Skeletal muscle satellite cell (primary cell): ENCODE measurements around the gene B3GNT2.

Experiments used
- H3K27me3 ChIP-seq: 2 replicates; pipeline ENCODE4 v1.7.0; 2013; ENCODE audit warnings: low read length; ENCODE audit not compliant: control insufficient read depth, insufficient read depth
- H3K36me3 ChIP-seq: 2 replicates; pipeline ENCODE4 v1.7.0; 2013; ENCODE audit warnings: mild to moderate bottlenecking, control low read depth, low read length; ENCODE audit not compliant: insufficient read depth
- H3K4me1 ChIP-seq: 2 replicates; pipeline ENCODE4 v1.7.0; 2013; ENCODE audit warnings: low read length; ENCODE audit not compliant: control insufficient read depth, insufficient read depth
- H3K4me2 ChIP-seq: 2 replicates; pipeline ENCODE4 v1.7.0; 2013; ENCODE audit warnings: mild to moderate bottlenecking, low read length
- H3K4me3 ChIP-seq: 2 replicates; pipeline ENCODE4 v1.7.0; 2013; ENCODE audit warnings: low read length
- H3K9ac ChIP-seq: 2 replicates; pipeline ENCODE4 v1.7.0; 2013; ENCODE audit warnings: mild to moderate bottlenecking, low read depth, low read length, moderate library complexity
- H3K9me3 ChIP-seq: replicated peaks from 2 replicates; pipeline ENCODE4 v1.7.0; 2013; ENCODE audit warnings: mild to moderate bottlenecking, control low read depth, low read length

B3GNT2 gene

DNA sequence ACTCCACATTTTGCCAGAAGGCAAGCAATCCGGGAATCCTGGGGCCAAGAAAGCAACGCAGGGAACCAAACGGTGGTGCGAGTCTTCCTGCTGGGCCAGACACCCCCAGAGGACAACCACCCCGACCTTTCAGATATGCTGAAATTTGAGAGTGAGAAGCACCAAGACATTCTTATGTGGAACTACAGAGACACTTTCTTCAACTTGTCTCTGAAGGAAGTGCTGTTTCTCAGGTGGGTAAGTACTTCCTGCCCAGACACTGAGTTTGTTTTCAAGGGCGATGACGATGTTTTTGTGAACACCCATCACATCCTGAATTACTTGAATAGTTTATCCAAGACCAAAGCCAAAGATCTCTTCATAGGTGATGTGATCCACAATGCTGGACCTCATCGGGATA, 26.8 kb downstream of the B3GNT2 start:
- H3K4me1 ChIP-seq = peaks cover 10% of the 10 kb centered on the region

GRCh38 chr2:62224976-62225375, 29.1 kb downstream of the B3GNT2 start:
- no peaks in the 10 kb centered on the region for H3K4me1 ChIP-seq
- no peak overlapping the region for H3K4me3 ChIP-seq
- H3K9ac ChIP-seq = no peak overlapping the region
- no peaks in the 10 kb centered on the region for H3K9me3 ChIP-seq
- H3K4me2 ChIP-seq = no peak overlapping the region
- H3K27me3 ChIP-seq = no peaks in the 10 kb centered on the region
- H3K36me3 ChIP-seq = peaks cover 8% of the 10 kb centered on the region

More for the DNA sequence above, 26.8 kb downstream of the B3GNT2 start:
- Histone ChIP-seq H3K4me2 (no peak overlapping the region), H3K36me3 (peaks cover 8% of the 10 kb centered on the region), H3K9me3 (no peaks in the 10 kb centered on the region), H3K27me3 (no peaks in the 10 kb centered on the region), H3K4me3 (no peak overlapping the region), H3K9ac (no peak overlapping the region)

DNA sequence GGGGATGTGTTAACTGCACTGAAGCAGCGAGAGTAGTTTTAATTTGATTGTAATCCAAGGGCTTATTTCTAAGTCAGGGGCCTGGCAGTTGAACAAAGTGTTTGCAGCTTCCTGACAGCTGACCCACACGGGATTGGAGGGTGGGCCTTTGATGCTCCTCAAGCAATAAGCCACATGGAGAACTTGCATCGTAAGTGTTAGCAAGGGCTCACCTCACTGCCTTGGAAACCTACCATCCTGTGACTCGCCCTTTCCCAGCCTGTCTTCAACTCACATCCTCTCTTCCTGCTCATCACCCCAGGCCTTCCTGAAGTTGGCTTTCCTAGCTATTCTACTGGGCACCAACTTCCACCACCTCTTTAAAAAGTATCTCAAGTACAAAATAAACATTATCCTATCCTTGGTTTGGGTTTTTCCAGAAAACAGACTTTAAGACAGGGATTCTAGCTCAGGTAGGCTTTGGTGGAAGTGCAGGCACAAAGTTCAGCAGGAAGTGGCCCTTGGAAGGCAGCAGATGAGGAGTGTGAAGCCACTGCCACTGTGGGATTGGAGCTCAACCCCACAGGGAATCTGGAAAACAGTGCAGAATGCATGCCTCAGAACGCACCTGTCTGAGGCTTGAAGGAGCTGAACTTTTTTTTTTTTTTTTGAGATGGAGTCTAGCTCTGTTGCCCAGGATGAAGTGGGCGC, 31.6 kb downstream of the B3GNT2 start:
- H3K4me2 ChIP-seq = no peak overlapping the region
- H3K4me1 ChIP-seq = no peaks in the 10 kb centered on the region

DNA sequence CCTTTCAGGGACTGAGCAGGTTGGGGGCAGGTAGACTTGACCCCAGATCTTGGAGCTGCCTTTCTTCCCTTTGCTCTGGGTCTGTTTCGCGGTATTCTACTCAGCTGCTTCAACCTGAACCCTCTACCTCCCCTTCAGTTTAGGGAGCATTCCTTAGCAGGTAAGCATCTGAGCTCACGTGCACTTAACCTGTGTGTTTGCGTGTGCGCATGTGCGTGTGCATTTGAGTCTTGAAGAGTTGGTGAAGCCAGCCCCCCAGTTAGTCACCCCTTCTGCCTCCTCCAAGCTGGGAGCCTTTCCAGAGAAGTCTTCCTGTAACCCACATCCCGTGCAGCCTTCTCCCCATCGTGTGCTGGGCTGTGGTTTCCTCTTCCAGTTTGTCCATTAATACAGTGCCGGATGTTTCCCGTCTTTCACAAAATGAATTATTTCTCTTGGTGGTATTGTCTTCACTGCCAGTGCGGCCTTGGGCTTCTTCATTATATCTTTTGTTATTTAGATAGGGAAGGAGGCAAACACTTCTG, 33.2 kb downstream of the B3GNT2 start:
- Histone ChIP-seq H3K9me3 (no peaks in the 10 kb centered on the region), H3K27me3 (no peaks in the 10 kb centered on the region), H3K4me2 (no peak overlapping the region), H3K36me3 (no peaks in the 10 kb centered on the region), H3K4me3 (no peak overlapping the region), H3K4me1 (no peaks in the 10 kb centered on the region), H3K9ac (no peak overlapping the region)

More for the DNA sequence above, 31.6 kb downstream of the B3GNT2 start:
- H3K9ac ChIP-seq = no peak overlapping the region
- peaks cover 8% of the 10 kb centered on the region for H3K36me3 ChIP-seq
- H3K27me3 ChIP-seq = no peaks in the 10 kb centered on the region
- H3K9me3 ChIP-seq = no peaks in the 10 kb centered on the region
- H3K4me3 ChIP-seq = no peak overlapping the region

- Histone ChIP-seq H3K4me1 (no peaks in the 10 kb centered on the region), H3K4me3 (no peak overlapping the region), H3K36me3 (no peaks in the 10 kb centered on the region), H3K9me3 (no peaks in the 10 kb centered on the region), H3K4me2 (no peak overlapping the region), H3K27me3 (no peaks in the 10 kb centered on the region), H3K9ac (no peak overlapping the region)
Measured at GRCh38 chr2:62231541-62231940, 35.6 kb downstream of the B3GNT2 start.

GRCh38 chr2:62234755-62235655, 39.1 kb downstream of the B3GNT2 start:
- Histone ChIP-seq H3K4me1 (no peaks in the 10 kb centered on the region), H3K27me3 (no peaks in the 10 kb centered on the region), H3K4me3 (no peak overlapping the region), H3K4me2 (no peak overlapping the region), H3K9ac (no peak overlapping the region), H3K9me3 (no peaks in the 10 kb centered on the region), H3K36me3 (no peaks in the 10 kb centered on the region)

GRCh38 chr2:62236499-62236898, 40.6 kb downstream of the B3GNT2 start:
- Histone ChIP-seq H3K4me1 (no peaks in the 10 kb centered on the region), H3K27me3 (no peaks in the 10 kb centered on the region), H3K9ac (no peak overlapping the region), H3K4me3 (no peak overlapping the region), H3K9me3 (no peaks in the 10 kb centered on the region), H3K36me3 (no peaks in the 10 kb centered on the region), H3K4me2 (no peak overlapping the region)

- H3K27me3 ChIP-seq = no peaks in the 10 kb centered on the region
- H3K4me1 ChIP-seq = no peaks in the 10 kb centered on the region
- H3K9ac ChIP-seq = no peak overlapping the region
- H3K36me3 ChIP-seq = no peaks in the 10 kb centered on the region
- H3K4me3 ChIP-seq = no peak overlapping the region
- H3K4me2 ChIP-seq = no peak overlapping the region
- no peaks in the 10 kb centered on the region for H3K9me3 ChIP-seq
Measured at GRCh38 chr2:62238236-62238635, 42.3 kb downstream of the B3GNT2 start.

DNA sequence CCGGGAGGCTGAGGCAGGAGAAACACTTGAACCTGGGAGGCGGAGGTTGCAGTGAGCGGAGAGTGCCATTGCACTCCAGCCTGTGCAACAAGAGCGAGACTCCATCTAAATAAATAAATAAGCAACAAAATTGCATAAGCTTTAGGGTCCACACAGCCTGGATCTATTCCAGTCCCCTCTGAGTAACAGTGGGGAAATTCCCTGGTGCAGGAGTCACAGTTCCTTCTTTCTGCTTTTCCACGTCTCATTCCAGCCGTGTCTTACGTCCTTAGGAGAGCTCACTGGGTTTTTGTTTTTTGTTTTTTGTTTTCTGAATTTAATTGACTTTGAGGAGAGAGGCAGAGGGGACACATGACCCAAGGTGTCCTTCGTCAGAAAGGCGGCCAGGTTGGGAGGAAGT, 44.6 kb downstream of the B3GNT2 start:
- H3K4me1 ChIP-seq = no peaks in the 10 kb centered on the region
- no peaks in the 10 kb centered on the region for H3K27me3 ChIP-seq
- H3K9ac ChIP-seq = no peak overlapping the region
- no peak overlapping the region for H3K4me3 ChIP-seq
- H3K9me3 ChIP-seq = no peaks in the 10 kb centered on the region
- no peaks in the 10 kb centered on the region for H3K36me3 ChIP-seq
- H3K4me2 ChIP-seq = no peak overlapping the region

DNA sequence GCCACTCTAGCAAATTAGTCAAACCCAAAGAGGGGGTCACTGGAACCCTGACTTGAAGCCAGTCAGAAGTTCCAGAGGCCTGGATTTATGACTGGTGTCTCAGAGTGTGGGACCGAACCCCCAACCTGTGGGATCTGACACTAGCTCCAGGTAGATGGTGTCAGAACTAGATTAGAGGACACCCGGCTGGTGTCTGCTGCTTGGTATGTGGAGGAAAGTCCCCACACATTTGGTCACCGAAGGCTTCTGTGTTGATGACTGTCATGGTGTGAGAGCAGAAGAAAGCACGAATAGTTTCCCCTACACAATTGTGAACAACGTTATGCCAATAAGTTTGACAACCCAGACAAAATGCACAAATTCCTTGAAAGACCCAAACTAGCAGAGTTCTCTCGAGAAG, 48.1 kb downstream of the B3GNT2 start:
- Histone ChIP-seq H3K9ac (no peak overlapping the region), H3K4me2 (no peak overlapping the region), H3K4me1 (no peaks in the 10 kb centered on the region), H3K27me3 (no peaks in the 10 kb centered on the region), H3K9me3 (no peaks in the 10 kb centered on the region), H3K36me3 (no peaks in the 10 kb centered on the region), H3K4me3 (no peak overlapping the region)

DNA sequence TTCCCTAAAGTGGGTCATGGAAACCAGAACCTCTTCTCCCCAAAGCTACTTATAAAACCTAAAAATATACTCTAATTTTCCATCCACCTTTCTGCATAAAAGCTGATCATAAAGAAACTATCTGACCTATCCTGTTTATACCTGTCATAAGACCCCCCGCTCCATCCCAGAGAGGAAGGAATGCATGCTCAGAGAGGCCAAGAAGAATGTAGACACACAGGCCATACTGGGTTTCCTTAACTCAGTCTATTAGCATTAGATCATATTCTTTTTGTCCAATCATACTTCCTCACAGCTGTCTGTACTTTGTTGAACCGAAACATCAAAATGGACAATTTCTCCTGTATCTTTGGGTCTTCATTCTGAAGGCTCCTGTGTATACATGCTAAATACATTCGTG, 52.3 kb downstream of the B3GNT2 start:
- H3K27me3 ChIP-seq = no peaks in the 10 kb centered on the region
- H3K9me3 ChIP-seq = no peaks in the 10 kb centered on the region
- no peak overlapping the region for H3K9ac ChIP-seq
- no peaks in the 10 kb centered on the region for H3K4me1 ChIP-seq
- no peak overlapping the region for H3K4me2 ChIP-seq
- H3K4me3 ChIP-seq = no peak overlapping the region
- no peaks in the 10 kb centered on the region for H3K36me3 ChIP-seq
